ENCODE results near the gene IL22RA2. TPM values are rescaled to one million over a fixed set of nuclear protein-coding genes. Genes with fewer than 3 reads are reported as not detected.

IL22RA2 gene
- total RNA-seq, 4 donors from 2014 or later, result not detected

DNA sequence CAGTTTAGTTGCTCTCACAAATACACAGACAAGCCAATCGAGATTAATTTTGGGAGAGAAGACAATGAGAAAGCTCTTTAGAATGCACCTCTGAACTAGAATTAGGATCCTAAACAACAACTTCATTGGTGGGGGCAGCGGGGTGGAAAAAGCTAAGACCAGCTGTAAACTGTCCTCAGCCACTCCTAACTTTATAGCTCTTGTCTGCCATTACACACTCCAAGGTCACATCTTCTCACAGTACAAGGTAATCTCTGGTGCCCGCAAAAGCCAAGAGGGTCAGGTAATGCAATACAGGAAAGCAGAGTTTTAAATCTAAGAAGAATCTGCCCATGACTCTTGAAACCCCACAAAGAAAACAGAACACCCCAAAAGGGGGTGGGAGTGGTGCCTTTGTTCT lies 17.8 kb upstream of the IL22RA2 start:
- WGBS, result 76% methylated on average over 3 of the region's 3 CpGs
- no peaks in the 10 kb centered on the region for H3K9me3 ChIP-seq
- intact Hi-C loops (cut with DNase I), result no loop called here
- TF ChIP-seq POLR2AphosphoS5 (IDR thresholded peaks at IDR 0.05) (no peak), EP300 (IDR thresholded peaks at IDR 0.05) (no peak), CTCF (IDR thresholded peaks at IDR 0.05) (no peak), POLR2A (IDR thresholded peaks at IDR 0.05; ENCODE audit: low read depth) (no peak)
- DNase-seq (ENCODE audit: extremely low spot score), result no peak
- H3K27me3 ChIP-seq, result no peaks in the 10 kb centered on the region
- no peak overlapping the region for H3K4me3 ChIP-seq
- peaks cover 0 to 12% (median 6%) of the 10 kb centered on the region in 4 donors for H3K4me1 ChIP-seq
- no peak overlapping the region for H3K27ac ChIP-seq (replicated peaks in 1 of 4)
- no peaks in the 10 kb centered on the region for H3K36me3 ChIP-seq

GRCh38 chr6:137190583-137191094 lies 17.2 kb upstream of the IL22RA2 start:
- no peak for DNase-seq (ENCODE audit: extremely low spot score)
- Histone ChIP-seq H3K27me3 (no peaks in the 10 kb centered on the region), H3K27ac (replicated peaks in 1 of 4) (no peak overlapping the region), H3K4me3 (no peak overlapping the region), H3K4me1 (peaks cover 0 to 12% (median 6%) of the 10 kb centered on the region in 4 donors), H3K36me3 (no peaks in the 10 kb centered on the region), H3K9me3 (no peaks in the 10 kb centered on the region)
- TF ChIP-seq POLR2AphosphoS5 (IDR thresholded peaks at IDR 0.05) (no peak), CTCF (IDR thresholded peaks at IDR 0.05) (no peak), EP300 (IDR thresholded peaks at IDR 0.05) (no peak), POLR2A (IDR thresholded peaks at IDR 0.05; ENCODE audit: low read depth) (no peak)
- 82% methylated on average over 5 of the region's 5 CpGs for whole genome bisulfite sequencing
- intact Hi-C loops (cut with DNase I), result no loop called here

GRCh38 chr6:137188855-137189254 lies 15.4 kb upstream of the IL22RA2 start:
- Histone ChIP-seq H3K27ac (replicated peaks in 1 of 4) (no peak overlapping the region), H3K9me3 (peaks cover 0 to 13% (median 5%) of the 10 kb centered on the region in 4 donors), H3K27me3 (no peaks in the 10 kb centered on the region), H3K36me3 (no peaks in the 10 kb centered on the region), H3K4me3 (no peak overlapping the region), H3K4me1 (peaks cover 0 to 12% (median 6%) of the 10 kb centered on the region in 4 donors)
- TF ChIP-seq EP300 (IDR thresholded peaks at IDR 0.05) (no peak), CTCF (IDR thresholded peaks at IDR 0.05) (no peak), POLR2AphosphoS5 (IDR thresholded peaks at IDR 0.05) (no peak), POLR2A (IDR thresholded peaks at IDR 0.05; ENCODE audit: low read depth) (no peak)
- WGBS, result 88% methylated on average over 5 of the region's 5 CpGs
- intact Hi-C loops (cut with DNase I), result no loop called here
- DNase-seq (ENCODE audit: extremely low spot score), result no peak

GRCh38 chr6:137185290-137185689 lies 11.8 kb upstream of the IL22RA2 start:
- intact Hi-C loops (cut with DNase I), result no loop called here
- TF ChIP-seq POLR2AphosphoS5 (IDR thresholded peaks at IDR 0.05) (no peak), CTCF (IDR thresholded peaks at IDR 0.05) (no peak), EP300 (IDR thresholded peaks at IDR 0.05) (no peak), POLR2A (IDR thresholded peaks at IDR 0.05; ENCODE audit: low read depth) (no peak)

GRCh38 chr6:137182654-137183073 lies 9.2 kb upstream of the IL22RA2 start:
- H3K4me3 ChIP-seq, result no peak overlapping the region
- DNase-seq (ENCODE audit: extremely low spot score), result no peak
- H3K27me3 ChIP-seq, result no peaks in the 10 kb centered on the region
- peaks cover 0 to 29% (median 13%) of the 10 kb centered on the region in 4 donors for H3K9me3 ChIP-seq
- intact Hi-C loops (cut with DNase I), result no loop called here
- H3K36me3 ChIP-seq, result no peaks in the 10 kb centered on the region
- no peak overlapping the region for H3K27ac ChIP-seq (replicated peaks in 1 of 4)
- TF ChIP-seq EP300 (IDR thresholded peaks at IDR 0.05) (no peak), CTCF (IDR thresholded peaks at IDR 0.05) (no peak), POLR2AphosphoS5 (IDR thresholded peaks at IDR 0.05) (no peak), POLR2A (IDR thresholded peaks at IDR 0.05; ENCODE audit: low read depth) (no peak)
- no peaks in the 10 kb centered on the region for H3K4me1 ChIP-seq

More at GRCh38 chr6:137185290-137185689, 11.8 kb upstream of the IL22RA2 start:
- no peaks in the 10 kb centered on the region for H3K36me3 ChIP-seq
- no peaks in the 10 kb centered on the region for H3K4me1 ChIP-seq
- no peaks in the 10 kb centered on the region for H3K27me3 ChIP-seq
- WGBS, result 85% methylated on average over 3 of the region's 3 CpGs
- DNase-seq (ENCODE audit: extremely low spot score), result no peak
- H3K9me3 ChIP-seq, result peaks cover 0 to 29% (median 13%) of the 10 kb centered on the region in 4 donors
- no peak overlapping the region for H3K27ac ChIP-seq (replicated peaks in 1 of 4)
- H3K4me3 ChIP-seq, result no peak overlapping the region
